ENCODE data around the gene TDO2. TPM values are rescaled to one million over a fixed set of nuclear protein-coding genes. Genes with fewer than 3 reads are reported as not detected.
"Not testable (repeated sequence)": the region's sequence is repeated elsewhere in the genome, so short reads cannot be mapped to it uniquely, and the experiment has no call there.

The TDO2 gene
- not detected in 2 replicates for total RNA-seq

GRCh38 chr4:155903453-155903852 is at the start of gene TDO2:
Gene TDO2, plus strand, starts transcription at chr4:155903696. Its CDS starts 63 bp downstream, at chr4:155903759.
- intact Hi-C loops (cut with micrococcal nuclease), result loop anchor here (5.0 kb wide), 1 partner anchor 1729 kb away; no protein-coding TSS in a partner anchor

- intact Hi-C loops (cut with micrococcal nuclease), result no loop called here
These were observed 48.8 kb upstream of the TDO2 start for GRCh38 chr4:155854582-155855226.

GRCh38 chr4:155855897-155856296 is 47.6 kb upstream of the TDO2 start:
- intact Hi-C loops (cut with micrococcal nuclease), result no loop called here

- intact Hi-C loops (cut with micrococcal nuclease), result no loop called here
These were observed 37.3 kb upstream of the TDO2 start, which contains the start of gene ASIC5 for GRCh38 chr4:155866177-155866576. Gene ASIC5, minus strand, starts transcription at chr4:155866277. Its CDS starts 51 bp downstream, at chr4:155866226.

GRCh38 chr4:155875878-155876277 is 27.6 kb upstream of the TDO2 start:
- intact Hi-C loops (cut with micrococcal nuclease), result no loop called here

GRCh38 chr4:155877971-155878370 is 25.5 kb upstream of the TDO2 start:
- intact Hi-C loops (cut with micrococcal nuclease), result no loop called here

GRCh38 chr4:155878611-155879010 is 24.9 kb upstream of the TDO2 start:
- intact Hi-C loops (cut with micrococcal nuclease), result no loop called here

- intact Hi-C loops (cut with micrococcal nuclease), result no loop called here
These were observed 23.7 kb upstream of the TDO2 start for GRCh38 chr4:155879767-155880166.

- intact Hi-C loops (cut with micrococcal nuclease), result no loop called here
These were observed 21.9 kb upstream of the TDO2 start for GRCh38 chr4:155881555-155881954.

- intact Hi-C loops (cut with micrococcal nuclease), result no loop called here
These were observed 19.6 kb upstream of the TDO2 start for GRCh38 chr4:155883895-155884294.

- intact Hi-C loops (cut with micrococcal nuclease), result no loop called here
These were observed 17.8 kb upstream of the TDO2 start for GRCh38 chr4:155885666-155886065.

GRCh38 chr4:155887045-155887444 is 16.5 kb upstream of the TDO2 start:
- intact Hi-C loops (cut with micrococcal nuclease), result no loop called here

GRCh38 chr4:155887847-155888570 is 15.5 kb upstream of the TDO2 start:
- intact Hi-C loops (cut with micrococcal nuclease), result no loop called here

GRCh38 chr4:155889031-155889793 is 14.3 kb upstream of the TDO2 start:
- intact Hi-C loops (cut with micrococcal nuclease), result no loop called here

GRCh38 chr4:155889946-155890345 is 13.6 kb upstream of the TDO2 start:
- intact Hi-C loops (cut with micrococcal nuclease), result no loop called here

- intact Hi-C loops (cut with micrococcal nuclease), result no loop called here
These were observed 12.4 kb upstream of the TDO2 start for GRCh38 chr4:155891058-155891457.

- intact Hi-C loops (cut with micrococcal nuclease), result not testable (repeated sequence)
These were observed 5.1 kb upstream of the TDO2 start for GRCh38 chr4:155898371-155898770.

- intact Hi-C loops (cut with micrococcal nuclease), result loop anchor here (5.0 kb wide), 1 partner anchor 1732 kb away; no protein-coding TSS in a partner anchor
These were observed 3.6 kb upstream of the TDO2 start for GRCh38 chr4:155899891-155900290.

GRCh38 chr4:155900381-155900780 is 3.1 kb upstream of the TDO2 start:
- intact Hi-C loops (cut with micrococcal nuclease), result loop anchor here (5.0 kb wide), 1 partner anchor 1732 kb away; no protein-coding TSS in a partner anchor

- intact Hi-C loops (cut with micrococcal nuclease), result loop anchor here (5.0 kb wide), 1 partner anchor 1731 kb away; no protein-coding TSS in a partner anchor
These were observed 2.5 kb upstream of the TDO2 start for GRCh38 chr4:155901013-155901412.

GRCh38 chr4:155904331-155904730 is 835 bp downstream of the TDO2 start:
- intact Hi-C loops (cut with micrococcal nuclease), result loop anchor here (5.0 kb wide), 1 partner anchor 1728 kb away; no protein-coding TSS in a partner anchor

Measured in T-helper 1 cell treated with Interleukin-12 subunit alpha and Interleukin-12 subunit beta and Interleukin-4 antibody, amounts not matched to agents 30 ng/mL and 1 ng/mL, for 36 hours (primary cell).